NB4 (cell line): ENCODE data around the gene EHD2.

Experiments used
- POLR2A ChIP-seq: IDR thresholded peaks from 2 replicates; pipeline ENCODE4 v1.6.1; 2011; ENCODE audit warnings: mild to moderate bottlenecking; ENCODE audit not compliant: insufficient read length; ENCODE audit errors: extremely low read depth
- TF ChIP-seq, protein P1 (sequence below): IDR thresholded peaks from one replicate; pipeline ENCODE4 v1.5.1; 2012; ENCODE audit warnings: low read depth, low read length
- TF ChIP-seq, protein P2 (sequence below): IDR thresholded peaks from 2 replicates; pipeline ENCODE4 v1.6.1; 2011; ENCODE audit warnings: low read depth, low read length

DNA sequence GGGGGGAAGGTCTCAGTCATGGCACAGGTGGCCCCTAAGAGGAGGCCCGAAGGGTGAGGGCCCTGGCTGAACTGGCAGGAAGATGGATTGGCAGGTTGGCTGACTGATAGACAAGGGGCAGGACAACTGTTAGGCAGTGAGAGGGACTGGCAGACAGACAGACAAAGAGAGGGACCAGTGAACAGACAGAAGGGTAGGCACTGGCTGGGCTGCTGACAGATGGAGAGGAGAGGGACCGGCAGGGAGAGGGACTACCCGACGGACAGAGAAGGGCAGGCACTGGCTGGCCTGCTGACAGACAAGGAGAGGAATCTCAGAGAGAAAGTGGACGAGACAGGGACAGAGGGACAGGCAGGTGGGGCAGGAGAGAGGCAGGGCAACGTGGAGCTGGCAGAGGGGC lies 31.8 kb upstream of the EHD2 start:
- TF ChIP-seq, protein P1, sequence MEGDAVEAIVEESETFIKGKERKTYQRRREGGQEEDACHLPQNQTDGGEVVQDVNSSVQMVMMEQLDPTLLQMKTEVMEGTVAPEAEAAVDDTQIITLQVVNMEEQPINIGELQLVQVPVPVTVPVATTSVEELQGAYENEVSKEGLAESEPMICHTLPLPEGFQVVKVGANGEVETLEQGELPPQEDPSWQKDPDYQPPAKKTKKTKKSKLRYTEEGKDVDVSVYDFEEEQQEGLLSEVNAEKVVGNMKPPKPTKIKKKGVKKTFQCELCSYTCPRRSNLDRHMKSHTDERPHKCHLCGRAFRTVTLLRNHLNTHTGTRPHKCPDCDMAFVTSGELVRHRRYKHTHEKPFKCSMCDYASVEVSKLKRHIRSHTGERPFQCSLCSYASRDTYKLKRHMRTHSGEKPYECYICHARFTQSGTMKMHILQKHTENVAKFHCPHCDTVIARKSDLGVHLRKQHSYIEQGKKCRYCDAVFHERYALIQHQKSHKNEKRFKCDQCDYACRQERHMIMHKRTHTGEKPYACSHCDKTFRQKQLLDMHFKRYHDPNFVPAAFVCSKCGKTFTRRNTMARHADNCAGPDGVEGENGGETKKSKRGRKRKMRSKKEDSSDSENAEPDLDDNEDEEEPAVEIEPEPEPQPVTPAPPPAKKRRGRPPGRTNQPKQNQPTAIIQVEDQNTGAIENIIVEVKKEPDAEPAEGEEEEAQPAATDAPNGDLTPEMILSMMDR = no peak
- TF ChIP-seq POLR2A = no peak
- TF ChIP-seq, protein P2, sequence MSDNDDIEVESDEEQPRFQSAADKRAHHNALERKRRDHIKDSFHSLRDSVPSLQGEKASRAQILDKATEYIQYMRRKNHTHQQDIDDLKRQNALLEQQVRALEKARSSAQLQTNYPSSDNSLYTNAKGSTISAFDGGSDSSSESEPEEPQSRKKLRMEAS = no peak
